ENCODE data around the gene PSENEN. TPM values are rescaled to one million over a fixed set of nuclear protein-coding genes. Genes with fewer than 3 reads are reported as not detected.

Gene PSENEN
- total and polyA plus RNA-seq, 2 experiments from 2014 or later = 39.1 to 106 TPM

- Histone ChIP-seq H3K27ac (no peak overlapping the region), H3K4me1 (ENCODE audit: insufficient read depth) (peaks cover 15% of the 10 kb centered on the region), H4K20me1 (ENCODE audit: insufficient read depth, poor library complexity, severe bottlenecking) (peaks cover 25% of the 10 kb centered on the region), H3K79me2 (peaks cover 46% of the 10 kb centered on the region), H3K9me3 (ENCODE audit: low read depth) (no peaks in the 10 kb centered on the region), H2AFZ (no peak overlapping the region), H3K4me2 (no peak overlapping the region), H3K36me3 (replicated peaks; ENCODE audit: insufficient read depth, low read depth) (no peaks in the 10 kb centered on the region), H3K9me2 (replicated peaks; ENCODE audit: insufficient read depth) (no peaks in the 10 kb centered on the region), H3K4me3 (no peak overlapping the region), H3K27me3 (no peaks in the 10 kb centered on the region)
- DNase-seq (ENCODE audit: low spot score) = no peak
- 98% methylated on average over 9 of the region's 9 CpGs for WGBS (ENCODE audit: low lambda C conversion rate, missing lambda C conversion rate)
- TF ChIP-seq CTCF (IDR thresholded peaks at IDR 0.05; ENCODE audit: poor library complexity) (no peak), EZH2 (IDR thresholded peaks at IDR 0.05; ENCODE audit: borderline replicate concordance) (no peak), EZH2phosphoT487 (IDR thresholded peaks at IDR 0.05; ENCODE audit: low read depth, severe bottlenecking, unreplicated experiment) (no peak)
Measured at GRCh38 chr19:35720163-35720524, 25.3 kb upstream of the PSENEN start.

- Histone ChIP-seq H3K4me3 (no peak overlapping the region), H3K79me2 (peaks cover 42% of the 10 kb centered on the region), H3K27ac (no peak overlapping the region), H4K20me1 (ENCODE audit: insufficient read depth, poor library complexity, severe bottlenecking) (peaks cover 25% of the 10 kb centered on the region), H3K36me3 (replicated peaks; ENCODE audit: insufficient read depth, low read depth) (no peaks in the 10 kb centered on the region), H3K4me1 (ENCODE audit: insufficient read depth) (peaks cover 12% of the 10 kb centered on the region), H3K4me2 (no peak overlapping the region), H2AFZ (no peak overlapping the region), H3K27me3 (no peaks in the 10 kb centered on the region), H3K9me3 (ENCODE audit: low read depth) (no peaks in the 10 kb centered on the region), H3K9me2 (replicated peaks; ENCODE audit: insufficient read depth) (no peaks in the 10 kb centered on the region)
- DNase-seq (ENCODE audit: low spot score) = no peak
- WGBS (ENCODE audit: low lambda C conversion rate, missing lambda C conversion rate) = 97% methylated on average over 11 of the region's 17 CpGs
- no peak for TF ChIP-seq CTCF (IDR thresholded peaks at IDR 0.05; ENCODE audit: poor library complexity)
- TF ChIP-seq EZH2 (IDR thresholded peaks at IDR 0.05; ENCODE audit: borderline replicate concordance) = no peak
- no peak for TF ChIP-seq EZH2phosphoT487 (IDR thresholded peaks at IDR 0.05; ENCODE audit: low read depth, severe bottlenecking, unreplicated experiment)
Measured at GRCh38 chr19:35720648-35721047, 24.8 kb upstream of the PSENEN start.

- no peak for TF ChIP-seq EZH2 (IDR thresholded peaks at IDR 0.05; ENCODE audit: borderline replicate concordance)
- no peak for TF ChIP-seq EZH2phosphoT487 (IDR thresholded peaks at IDR 0.05; ENCODE audit: low read depth, severe bottlenecking, unreplicated experiment)
- no peak for TF ChIP-seq CTCF (IDR thresholded peaks at IDR 0.05; ENCODE audit: poor library complexity)
Measured at GRCh38 chr19:35721374-35721773, 24.1 kb upstream of the PSENEN start.

GRCh38 chr19:35722461-35722860, 23.0 kb upstream of the PSENEN start:
- H3K4me1 ChIP-seq (ENCODE audit: insufficient read depth) = peaks cover 6% of the 10 kb centered on the region
- DNase-seq (ENCODE audit: low spot score) = no peak
- TF ChIP-seq EZH2phosphoT487 (IDR thresholded peaks at IDR 0.05; ENCODE audit: low read depth, severe bottlenecking, unreplicated experiment) = no peak
- TF ChIP-seq CTCF (IDR thresholded peaks at IDR 0.05; ENCODE audit: poor library complexity) = no peak
- no peak for TF ChIP-seq EZH2 (IDR thresholded peaks at IDR 0.05; ENCODE audit: borderline replicate concordance)
- no peaks in the 10 kb centered on the region for H3K36me3 ChIP-seq (replicated peaks; ENCODE audit: insufficient read depth, low read depth)
- no peaks in the 10 kb centered on the region for H3K9me2 ChIP-seq (replicated peaks; ENCODE audit: insufficient read depth)
- no peaks in the 10 kb centered on the region for H3K9me3 ChIP-seq (ENCODE audit: low read depth)
- H3K27me3 ChIP-seq = no peaks in the 10 kb centered on the region
- H4K20me1 ChIP-seq (ENCODE audit: insufficient read depth, poor library complexity, severe bottlenecking) = peaks cover 25% of the 10 kb centered on the region
- WGBS (ENCODE audit: low lambda C conversion rate, missing lambda C conversion rate) = 97% methylated on average over 14 of the region's 14 CpGs
- peaks cover 42% of the 10 kb centered on the region for H3K79me2 ChIP-seq
- H3K27ac ChIP-seq = no peak overlapping the region
- H3K4me2 ChIP-seq = no peak overlapping the region
- no peak overlapping the region for H2AFZ ChIP-seq
- H3K4me3 ChIP-seq = no peak overlapping the region

More at GRCh38 chr19:35721374-35721773, 24.1 kb upstream of the PSENEN start:
- no peak overlapping the region for H3K4me3 ChIP-seq
- 97% methylated on average over 16 of the region's 16 CpGs for WGBS (ENCODE audit: low lambda C conversion rate, missing lambda C conversion rate)
- no peaks in the 10 kb centered on the region for H3K27me3 ChIP-seq
- H3K79me2 ChIP-seq = peaks cover 42% of the 10 kb centered on the region
- no peak overlapping the region for H3K4me2 ChIP-seq
- H3K4me1 ChIP-seq (ENCODE audit: insufficient read depth) = peaks cover 6% of the 10 kb centered on the region
- H3K36me3 ChIP-seq (replicated peaks; ENCODE audit: insufficient read depth, low read depth) = no peaks in the 10 kb centered on the region
- H3K9me2 ChIP-seq (replicated peaks; ENCODE audit: insufficient read depth) = no peaks in the 10 kb centered on the region
- peaks cover 25% of the 10 kb centered on the region for H4K20me1 ChIP-seq (ENCODE audit: insufficient read depth, poor library complexity, severe bottlenecking)
- no peak overlapping the region for H3K27ac ChIP-seq
- no peaks in the 10 kb centered on the region for H3K9me3 ChIP-seq (ENCODE audit: low read depth)
- no peak overlapping the region for H2AFZ ChIP-seq
- no peak for DNase-seq (ENCODE audit: low spot score)
